PC-3 (cell line): ENCODE measurements around the gene IL36B. TPM values are rescaled to one million over a fixed set of nuclear protein-coding genes. Genes with fewer than 3 reads are reported as not detected.

Source experiments
- ATAC-seq: fragments of 200-7000 bp; cut with Tn5 transposase; 2 replicates; pipeline ENCODE4 v1.9.1; 2020; ENCODE audit warnings: mild to moderate bottlenecking, moderate library complexity
- BruUV-seq: library from RNA; stranded (reverse); fragments of 400-500 nt; replicated peaks from 2 replicates; lab custom pipeline; 2021; lab: Mats Ljungman, UMichigan
- CTCF ChIA-PET: fragments of 300-600 bp; sonication (Branson Sonifier 250); formaldehyde crosslinking; loops from one replicate; lab custom pipeline; 2022; ENCODE audit warnings: antibody characterized with exemption; lab: Charles Lee
- POLR2A ChIA-PET: fragments of 300-600 bp; sonication (Branson Sonifier 250); formaldehyde crosslinking; loops from one replicate; lab custom pipeline; 2022; ENCODE audit warnings: antibody characterized with exemption; ENCODE audit not compliant: unreplicated experiment; lab: Charles Lee
- DNase-seq: peaks from one replicate; pipeline ENCODE4 v3.0.0-alpha.2; 2015
- H2AFZ ChIP-seq: fragments of 300-600 bp; sonication (generic); 2 replicates; pipeline ENCODE4 v1.6.0; 2016; ENCODE audit warnings: antibody characterized with exemption, low read length
- H3F3A ChIP-seq: fragments of 300-600 bp; sonication (generic); one replicate; pipeline ENCODE4 v1.6.0; 2017; ENCODE audit warnings: antibody characterized with exemption, low read length, control low read depth, mild to moderate bottlenecking; ENCODE audit not compliant: unreplicated experiment
- H3K27ac ChIP-seq: fragments of 300-600 bp; sonication (generic); 2 replicates; pipeline ENCODE4 v1.5.1; 2016; ENCODE audit warnings: mild to moderate bottlenecking, low read length
- H3K27me3 ChIP-seq: fragments of 300-600 bp; sonication (generic); 2 replicates; pipeline ENCODE4 v1.6.1; 2016; ENCODE audit warnings: low read length, mixed read lengths
- H3K36me3 ChIP-seq: fragments of 300-600 bp; sonication (generic); 2 replicates; pipeline ENCODE4 v1.6.1; 2016; ENCODE audit warnings: low read depth, mixed run types, low read length, mixed read lengths
- H3K4me1 ChIP-seq: fragments of 300-600 bp; sonication (generic); 2 replicates; pipeline ENCODE4 v1.5.1; 2016; ENCODE audit warnings: low read length; ENCODE audit not compliant: insufficient read depth
- H3K4me2 ChIP-seq: fragments of 300-600 bp; sonication (generic); 2 replicates; pipeline ENCODE4 v1.6.0; 2016; ENCODE audit warnings: low read length
- H3K4me3 ChIP-seq: fragments of 300-600 bp; sonication (generic); 2 replicates; pipeline ENCODE4 v1.5.1; 2016; ENCODE audit warnings: mild to moderate bottlenecking, low read length, mixed read lengths
- H3K79me2 ChIP-seq: fragments of 300-600 bp; sonication (generic); 2 replicates; pipeline ENCODE4 v1.6.1; 2017; ENCODE audit warnings: low read length, mixed read lengths
- H3K9ac ChIP-seq: fragments of 300-600 bp; sonication (generic); 2 replicates; pipeline ENCODE4 v1.6.0; 2016; ENCODE audit warnings: mild to moderate bottlenecking, low read length
- H3K9me2 ChIP-seq: fragments of 300-600 bp; sonication (generic); replicated peaks from 2 replicates; pipeline ENCODE4 v1.6.1; 2016; ENCODE audit warnings: mixed run types, low read length, mixed read lengths
- H3K9me3 ChIP-seq: fragments of 300-600 bp; sonication (generic); 2 replicates; pipeline ENCODE4 v1.6.1; 2016; ENCODE audit warnings: low read length, mixed read lengths
- H4K20me1 ChIP-seq: fragments of 300-600 bp; sonication (generic); 2 replicates; pipeline ENCODE4 v1.6.1; 2016; ENCODE audit warnings: low read length, mixed read lengths
- CTCF ChIP-seq: fragments of 300-600 bp; sonication (generic); conservative IDR thresholded peaks from 2 replicates; pipeline ENCODE4 v1.5.1; 2017; ENCODE audit warnings: antibody characterized with exemption, low read depth, mild to moderate bottlenecking, low read length
- EZH2 ChIP-seq: fragments of 300-600 bp; sonication (generic); IDR thresholded peaks from one replicate; pipeline ENCODE4 v1.6.1; 2017; ENCODE audit warnings: antibody characterized with exemption, mild to moderate bottlenecking, low read length; ENCODE audit not compliant: unreplicated experiment
- EZH2phosphoT487 ChIP-seq: fragments of 300-600 bp; sonication (generic); IDR thresholded peaks from 2 replicates; pipeline ENCODE4 v1.6.1; 2018; ENCODE audit warnings: mild to moderate bottlenecking, antibody characterized with exemption, low read length, borderline replicate concordance
- intact Hi-C: fragments of 100-400 bp; cut with micrococcal nuclease; formaldehyde crosslinking; loops from 2 replicates; pipeline ENCODE4 v1.9.0; 2023
- total RNA-seq: library from RNA; depleted of rRNA; stranded (reverse); fragments of >200 nt; gene quantifications from 2 replicates; pipeline ENCODE4 v1.2.3, GENCODE V29; 2014

The IL36B gene
- total RNA-seq, 1 experiment from 2014 or later: not detected

GRCh38 chr2:113024764-113025163, 27.9 kb downstream of the IL36B start:
- Histone ChIP-seq H3K4me1 (no peaks in the 10 kb centered on the region), H3K4me3 (no peak overlapping the region), H3K27ac (no peak overlapping the region), H3K9ac (no peak overlapping the region), H3K9me2 (no peaks in the 10 kb centered on the region), H3K27me3 (peaks cover 39% of the 10 kb centered on the region; the same call in 1 of the 2 replicates), H3K4me2 (no peak overlapping the region), H4K20me1 (no peaks in the 10 kb centered on the region), H2AFZ (no peak overlapping the region), H3K9me3 (no peaks in the 10 kb centered on the region), H3K79me2 (no peaks in the 10 kb centered on the region), H3K36me3 (no peaks in the 10 kb centered on the region), H3F3A (no peaks in the 10 kb centered on the region)
- BruUV-seq: no TSS peak
- DNase-seq (no peak), ATAC-seq (no peak)
- intact Hi-C loops: no loop called here
- ChIA-PET CTCF (no interaction called here), POLR2A (no interaction called here)
- TF ChIP-seq EZH2 (no peak), CTCF (no peak), EZH2phosphoT487 (no peak)

- DNase-seq (no peak), ATAC-seq (no peak)
- Histone ChIP-seq H3K9me3 (no peaks in the 10 kb centered on the region), H3K27ac (no peak overlapping the region), H3K4me1 (no peaks in the 10 kb centered on the region), H3K9me2 (0 out of 2 replicates have a peak, but pooled peaks cover 4% of the 10 kb centered on the region), H4K20me1 (no peaks in the 10 kb centered on the region), H3K79me2 (no peaks in the 10 kb centered on the region), H2AFZ (no peak overlapping the region), H3K27me3 (peaks cover 19% of the 10 kb centered on the region; the same call in 1 of the 2 replicates), H3K4me3 (no peak overlapping the region), H3F3A (no peaks in the 10 kb centered on the region), H3K36me3 (no peaks in the 10 kb centered on the region), H3K4me2 (no peak overlapping the region), H3K9ac (no peak overlapping the region)
- TF ChIP-seq EZH2: no peak
- no peak for TF ChIP-seq CTCF
- TF ChIP-seq EZH2phosphoT487: no peak
- intact Hi-C loops: no loop called here
- no TSS peak for BruUV-seq
- ChIA-PET POLR2A (no interaction called here), CTCF (no interaction called here)
Measured at GRCh38 chr2:113021312-113021711, 31.4 kb downstream of the IL36B start.

- Histone ChIP-seq H3K36me3 (no peaks in the 10 kb centered on the region), H3K27ac (no peak overlapping the region), H3K27me3 (0 out of 2 replicates have a peak, but pooled peaks cover 4% of the 10 kb centered on the region), H3K4me3 (no peak overlapping the region), H3K4me2 (no peak overlapping the region), H3K9me2 (0 out of 2 replicates have a peak, but pooled peaks cover 4% of the 10 kb centered on the region), H3K9me3 (no peaks in the 10 kb centered on the region), H2AFZ (no peak overlapping the region), H3F3A (no peaks in the 10 kb centered on the region), H3K9ac (no peak overlapping the region), H4K20me1 (no peaks in the 10 kb centered on the region), H3K79me2 (no peaks in the 10 kb centered on the region), H3K4me1 (no peaks in the 10 kb centered on the region)
- DNase-seq: no peak
- BruUV-seq: no TSS peak
- no peak for ATAC-seq
- POLR2A ChIA-PET: no interaction called here
- CTCF ChIA-PET: no interaction called here
- TF ChIP-seq CTCF (no peak), EZH2phosphoT487 (no peak), EZH2 (no peak)
- intact Hi-C loops: no loop called here
Measured at GRCh38 chr2:113018509-113018908, 34.2 kb downstream of the IL36B start.
